HG03469 (cell line): ENCODE measurements around the gene RGS10.

ENCODE experiments used
- ATAC-seq: cut with Tn5 transposase; IDR thresholded peaks from one replicate; pipeline ENCODE4 v1.9.1; 2021; ENCODE audit warnings: mild to moderate bottlenecking, moderate library complexity, moderate number of reproducible peaks; ENCODE audit not compliant: unreplicated experiment

The RGS10 gene

DNA sequence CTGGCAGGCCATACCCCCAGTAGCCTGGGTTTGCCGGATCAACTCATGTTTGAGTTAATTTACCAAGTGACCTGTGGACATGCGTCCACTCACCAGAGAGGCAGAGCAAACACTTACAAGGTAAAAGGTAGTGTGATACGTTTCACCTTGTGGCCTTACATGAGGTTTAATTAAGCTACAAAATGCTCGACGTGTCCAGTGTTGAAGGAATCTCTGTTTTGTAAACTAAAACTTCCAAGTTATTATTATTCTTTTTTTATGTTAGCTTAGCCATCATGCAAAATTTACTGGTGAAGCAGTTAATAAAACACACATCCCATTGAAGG, 42.9 kb downstream of the RGS10 start:
- no peak for ATAC-seq

- ATAC-seq = no peak
Observed at GRCh38 chr10:119498889-119499676, 43.4 kb downstream of the RGS10 start.

DNA sequence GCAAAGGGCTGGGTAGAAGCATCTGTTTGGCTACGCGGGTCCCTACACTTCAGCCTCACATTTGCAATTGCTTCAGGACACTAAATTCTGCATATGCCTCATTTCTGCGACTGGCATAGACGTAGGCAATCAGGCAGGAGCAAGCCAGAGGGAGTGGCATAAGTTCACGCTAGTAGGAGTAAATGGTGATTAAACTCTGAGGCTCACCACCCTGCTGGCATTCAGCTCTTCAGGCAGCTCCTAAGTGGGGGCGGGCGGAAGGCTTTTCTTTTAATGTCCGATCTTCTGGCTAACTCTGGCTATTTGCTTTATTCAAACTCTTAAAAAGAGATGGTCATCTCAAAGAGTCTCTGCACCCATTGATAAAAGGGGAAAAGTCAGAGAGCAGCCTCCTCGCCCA, 45.3 kb downstream of the RGS10 start:
- no peak for ATAC-seq

DNA sequence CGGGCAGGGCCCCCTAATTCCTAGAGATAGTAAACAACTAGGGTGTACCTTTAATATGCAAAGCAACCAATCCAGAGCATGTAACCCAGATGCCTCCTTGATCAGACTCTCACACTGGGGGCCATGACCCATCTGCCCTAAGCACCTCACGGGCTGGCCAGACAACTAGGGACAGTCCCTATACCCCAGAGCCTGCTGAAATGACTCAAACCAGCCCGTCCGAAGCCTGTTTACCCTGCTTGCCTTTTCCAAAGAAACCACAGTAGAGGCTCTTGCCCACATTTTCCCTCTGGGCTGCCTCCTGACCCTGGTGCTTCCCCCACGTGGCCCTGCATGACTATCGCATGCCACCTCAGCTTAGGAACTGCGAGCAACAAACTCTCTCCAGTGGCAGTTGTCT, 46.2 kb downstream of the RGS10 start:
- peak; percentile 69 for ATAC-seq

DNA sequence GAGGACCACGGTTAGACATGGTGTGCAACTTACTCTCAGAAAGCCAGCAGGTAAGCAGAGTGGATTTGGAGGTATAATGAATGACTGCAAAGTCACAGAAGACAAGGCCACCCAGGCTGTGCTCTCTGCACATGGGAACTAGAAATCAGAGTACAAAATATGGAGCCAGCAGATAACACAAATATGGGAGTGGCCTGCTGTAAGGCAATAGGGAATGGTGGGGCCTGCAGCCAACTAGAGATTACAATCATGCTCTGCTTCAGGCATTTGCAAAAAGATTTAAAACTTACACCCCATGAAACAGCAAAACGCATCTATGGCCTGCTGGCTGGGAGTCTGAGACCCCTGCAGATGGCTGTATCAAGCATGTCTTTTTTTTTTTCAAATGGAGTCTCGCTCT, 47.0 kb downstream of the RGS10 start:
- no peak for ATAC-seq

DNA sequence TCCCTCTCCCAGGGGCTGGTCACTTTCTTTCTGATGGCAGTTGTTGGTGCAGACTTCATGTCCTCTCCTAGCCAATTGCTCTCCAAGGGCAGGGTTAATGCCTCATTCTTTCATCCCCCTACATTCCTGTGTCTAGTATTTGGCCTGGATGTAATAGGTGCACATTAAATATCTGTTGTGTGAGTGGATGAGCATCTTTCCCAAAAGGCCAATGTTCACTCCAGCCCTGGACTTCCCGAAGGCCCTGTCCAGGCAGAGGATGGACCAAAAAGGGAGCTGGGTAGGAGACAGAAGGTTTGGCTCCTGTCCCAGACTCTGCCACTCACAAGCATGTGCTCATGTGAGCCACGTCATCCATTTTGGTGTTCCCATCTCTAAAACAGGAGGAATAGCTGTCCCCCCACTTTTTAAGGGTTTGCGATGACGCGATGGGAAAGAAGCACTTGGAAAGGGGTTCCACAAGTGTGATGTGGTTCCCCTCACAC, 47.5 kb downstream of the RGS10 start:
- ATAC-seq = no peak

GRCh38 chr10:119494236-119495020, 48.1 kb downstream of the RGS10 start:
- no peak for ATAC-seq

DNA sequence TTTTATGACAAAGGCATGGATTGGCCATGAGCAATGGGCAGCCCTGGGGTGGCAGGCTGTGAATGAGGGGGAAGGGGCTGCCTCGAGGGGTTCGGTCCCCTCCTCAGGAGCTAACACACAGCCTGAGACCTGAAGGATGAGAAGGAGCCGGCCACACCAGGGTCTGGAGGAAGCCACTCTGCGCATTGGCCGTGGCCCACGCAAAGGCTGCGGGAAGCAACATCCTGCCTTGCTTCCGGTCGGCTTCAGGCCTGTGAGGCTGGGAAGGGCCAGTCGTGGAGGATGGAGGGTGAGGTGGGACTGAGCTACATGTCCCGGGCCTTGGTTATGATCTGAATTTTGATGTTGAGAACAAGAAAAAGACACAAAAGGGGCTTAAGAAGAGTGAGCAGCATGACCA, 49.4 kb downstream of the RGS10 start:
- no peak for ATAC-seq

DNA sequence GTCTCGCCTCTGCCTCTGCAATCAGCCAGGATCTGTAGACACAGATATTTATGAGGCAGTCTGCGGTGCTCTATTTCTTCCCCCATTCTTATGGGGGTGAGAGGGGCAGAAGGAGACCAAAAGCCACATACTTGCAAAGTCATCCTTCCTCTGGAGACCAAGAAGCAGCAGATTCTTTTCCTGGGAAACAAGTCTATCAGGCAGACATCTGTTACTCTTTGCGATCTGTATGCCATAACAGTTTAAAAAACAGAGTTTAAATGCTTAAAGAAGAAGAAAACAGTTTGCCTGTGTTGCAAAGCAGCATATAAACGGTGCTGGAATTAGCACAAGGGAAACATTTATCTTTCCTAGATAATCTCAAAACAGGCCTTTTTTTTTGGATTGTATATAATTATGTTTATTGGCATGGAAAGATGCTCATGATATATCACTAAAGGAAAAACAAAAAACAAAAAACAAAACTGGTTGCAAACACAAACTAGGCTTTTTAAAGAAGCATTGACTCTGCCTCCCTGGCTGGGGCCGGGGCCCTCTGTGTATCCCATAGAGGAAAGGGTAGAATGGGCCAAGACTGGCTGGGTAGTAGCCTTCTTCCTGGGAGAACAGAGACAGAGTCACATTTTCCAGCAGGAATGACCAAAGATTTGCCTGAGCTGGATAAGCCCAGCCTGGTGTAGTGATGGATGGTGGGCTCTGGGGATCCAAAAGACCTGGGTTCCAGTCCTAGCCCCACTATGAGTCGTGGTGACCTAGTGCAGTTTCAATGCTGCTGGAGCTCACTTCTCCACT, 50.4 kb downstream of the RGS10 start:
- ATAC-seq = no peak

GRCh38 chr10:119489991-119490326, 52.6 kb downstream of the RGS10 start:
- no peak for ATAC-seq

DNA sequence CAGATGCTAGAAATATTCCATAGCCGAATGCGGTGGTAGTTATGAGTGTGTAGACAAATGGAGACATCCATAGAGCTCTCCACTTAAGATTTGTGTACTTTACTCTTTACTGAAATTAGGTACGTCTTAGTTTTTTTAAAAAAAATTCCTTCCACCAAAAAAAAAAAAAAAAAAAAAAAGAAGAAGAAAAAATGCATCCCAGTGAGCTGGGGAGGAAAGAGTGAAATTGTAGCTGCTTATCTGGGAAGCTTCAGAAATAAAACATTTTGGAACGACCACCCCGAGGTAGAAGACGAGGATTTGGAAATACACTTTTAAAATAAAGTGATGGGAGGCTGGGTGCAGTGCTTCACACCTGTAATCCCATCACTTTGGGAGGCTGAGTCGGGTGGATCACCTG, 53.8 kb downstream of the RGS10 start:
- no peak for ATAC-seq

DNA sequence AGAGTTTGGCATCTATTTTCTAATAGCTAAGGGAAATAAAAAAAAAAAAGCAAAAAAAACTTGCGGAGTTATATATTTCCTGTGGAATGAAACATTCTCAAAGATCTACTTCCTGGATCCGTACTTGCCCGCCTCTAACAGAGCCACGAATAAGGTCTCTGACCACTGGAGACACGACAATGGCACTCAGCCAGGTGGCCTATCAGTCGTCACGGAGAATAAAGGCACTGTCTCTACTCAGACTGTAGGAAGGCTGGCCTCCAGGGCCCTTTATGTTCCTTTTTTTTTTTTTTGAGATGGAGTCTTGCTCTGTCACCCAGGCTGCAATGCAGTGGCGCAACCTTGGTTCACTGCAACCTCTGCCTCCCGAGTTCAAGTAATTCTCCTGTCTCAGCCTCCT, 58.7 kb downstream of the RGS10 start:
- no peak for ATAC-seq

DNA sequence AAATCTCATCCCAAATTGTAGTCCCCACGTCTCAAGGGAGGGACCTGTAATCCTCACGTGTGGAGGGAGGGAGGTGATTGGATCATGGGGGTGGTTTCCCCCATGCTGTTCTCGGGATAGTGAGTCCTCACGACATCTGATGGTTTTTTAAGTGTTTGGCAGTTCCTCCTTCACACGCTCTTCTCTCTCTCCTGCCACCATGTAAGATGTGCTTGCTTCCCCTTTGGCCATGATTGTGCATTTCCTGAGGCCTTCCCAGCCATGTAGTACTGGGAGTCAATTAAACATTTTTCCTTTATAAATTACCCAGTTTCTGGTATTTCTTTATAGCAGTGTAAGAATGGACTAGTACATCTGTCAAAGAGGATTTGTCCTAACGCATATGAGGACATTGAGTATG, 59.5 kb downstream of the RGS10 start:
- ATAC-seq = no peak

GRCh38 chr10:119481781-119482426, 60.6 kb downstream of the RGS10 start:
- ATAC-seq = no peak

DNA sequence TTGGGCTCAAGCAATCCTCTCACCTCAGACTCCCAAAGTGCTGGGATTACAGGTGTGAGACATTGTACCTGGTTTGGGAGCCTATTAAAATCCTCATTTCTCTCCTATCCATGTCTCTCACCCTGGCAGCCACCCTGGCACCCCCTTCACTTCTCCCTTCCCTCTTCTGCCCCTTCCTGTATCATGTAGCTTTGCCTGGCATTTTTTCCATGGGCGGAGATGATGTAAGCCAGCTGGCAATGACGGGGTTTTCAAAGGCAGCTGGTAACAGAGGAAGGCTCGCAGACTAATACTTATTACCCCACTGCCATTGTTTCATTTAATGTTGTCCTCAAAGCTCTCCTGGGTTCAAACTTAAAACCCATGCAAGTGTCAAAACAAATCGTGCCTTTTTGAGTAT, 61.9 kb downstream of the RGS10 start:
- no peak for ATAC-seq

- ATAC-seq = no peak
Observed at GRCh38 chr10:119479532-119479931, 63.0 kb downstream of the RGS10 start.

DNA sequence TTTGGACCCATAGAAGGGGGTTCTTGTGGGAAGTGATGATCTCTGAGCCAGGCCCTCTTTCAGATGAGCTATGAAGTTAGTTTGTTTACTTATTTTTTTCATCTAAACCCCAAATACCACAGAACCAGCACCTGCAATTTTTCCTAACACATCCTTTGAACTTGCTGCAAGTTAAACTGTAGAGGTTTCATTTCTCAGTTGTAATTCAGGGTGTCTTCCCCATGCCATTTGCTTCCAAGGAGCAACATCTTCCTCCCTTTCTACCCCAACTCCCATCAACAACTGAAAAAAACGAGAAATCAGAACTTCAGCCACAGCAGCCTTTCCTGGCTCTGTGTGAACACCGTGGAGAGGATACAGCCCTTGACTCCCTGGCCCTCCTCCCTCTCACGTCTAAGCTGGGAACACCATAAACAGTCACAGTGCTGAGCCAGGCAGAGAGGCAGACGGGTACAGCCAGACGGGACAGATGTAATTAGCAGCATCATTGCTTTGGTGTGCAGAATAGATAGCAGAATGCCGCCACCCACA, 63.6 kb downstream of the RGS10 start:
- no peak for ATAC-seq

GRCh38 chr10:119478111-119478802, 64.3 kb downstream of the RGS10 start:
- peak; percentile 71 for ATAC-seq

GRCh38 chr10:119477444-119477843, 65.1 kb downstream of the RGS10 start:
- peak; percentile 47 for ATAC-seq

GRCh38 chr10:119474606-119475005, 67.9 kb downstream of the RGS10 start:
- no peak for ATAC-seq
